Neuronal stem cell (in vitro differentiated cells): ENCODE data around the gene MEGF8.

ENCODE experiments used
- DNase-seq: peaks from one replicate; pipeline ENCODE4 v3.0.0-alpha.2; 2013; ENCODE audit warnings: low spot score
- H2AFZ ChIP-seq: one replicate; pipeline ENCODE4 v1.6.1; 2013; ENCODE audit warnings: mild to moderate bottlenecking, low read length, inconsistent platforms
- H2AK5ac ChIP-seq: 2 replicates; pipeline ENCODE4 v1.6.1; 2013; ENCODE audit warnings: low read depth, mild to moderate bottlenecking, inconsistent platforms, low read length, moderate library complexity, mixed read lengths
- H2BK120ac ChIP-seq: 2 replicates; pipeline ENCODE4 v1.6.1; 2013; ENCODE audit warnings: low read depth, mild to moderate bottlenecking, inconsistent platforms, low read length, moderate library complexity, mixed read lengths
- H2BK12ac ChIP-seq: one replicate; pipeline ENCODE4 v1.6.1; 2013; ENCODE audit warnings: low read length, inconsistent platforms
- H2BK15ac ChIP-seq: 2 replicates; pipeline ENCODE4 v1.6.1; 2013; ENCODE audit warnings: mild to moderate bottlenecking, low read length, inconsistent platforms, mixed read lengths
- H2BK5ac ChIP-seq: one replicate; pipeline ENCODE4 v1.6.1; 2013; ENCODE audit warnings: inconsistent platforms, mild to moderate bottlenecking, low read length, moderate library complexity
- H3K14ac ChIP-seq: one replicate; pipeline ENCODE4 v1.6.1; 2013; ENCODE audit warnings: low read length, inconsistent platforms
- H3K18ac ChIP-seq: 2 replicates; pipeline ENCODE4 v1.6.1; 2013; ENCODE audit warnings: low read length, inconsistent platforms
- H3K23ac ChIP-seq: 2 replicates; pipeline ENCODE4 v1.6.1; 2013; ENCODE audit warnings: low read depth, mild to moderate bottlenecking, mixed read lengths, low read length, inconsistent platforms; ENCODE audit not compliant: poor library complexity
- H3K27ac ChIP-seq: replicated peaks from 3 replicates; pipeline ENCODE4 v1.5.1; 2013; ENCODE audit warnings: low read length, inconsistent platforms
- H3K27me3 ChIP-seq, 3 experiments: 2 replicates each; pipeline ENCODE4 v1.6.1; 2013; ENCODE audit warnings: low read length in 3 of 3, mild to moderate bottlenecking in 2 of 3, inconsistent platforms in 1 of 3, low read depth in 1 of 3, mixed read lengths in 1 of 3, moderate library complexity in 1 of 3; ENCODE audit not compliant: control insufficient read depth in 3 of 3, insufficient read depth in 3 of 3
- H3K36me3 ChIP-seq, 2 donors: replicated peaks in 1 of 2; 2 replicates each; pipeline ENCODE4 v1.6.1; 2013; ENCODE audit warnings: low read length in 2 of 2; ENCODE audit not compliant: control insufficient read depth in 2 of 2, insufficient read depth in 2 of 2
- H3K4ac ChIP-seq: 2 replicates; pipeline ENCODE4 v1.6.1; 2013; ENCODE audit warnings: inconsistent platforms, mild to moderate bottlenecking, low read length, moderate library complexity
- H3K4me1 ChIP-seq, 2 donors: 1 replicate in 1 of 2; 2 replicates in 1 of 2; pipeline ENCODE4 v1.6.1; 2013; ENCODE audit warnings: low read length in 2 of 2, low read depth in 1 of 2; ENCODE audit not compliant: control insufficient read depth in 2 of 2, insufficient read depth in 1 of 2
- H3K4me2 ChIP-seq: one replicate; pipeline ENCODE4 v1.6.1; 2013; ENCODE audit warnings: mild to moderate bottlenecking, low read length, inconsistent platforms; ENCODE audit not compliant: insufficient read depth, poor library complexity, severe bottlenecking
- H3K4me3 ChIP-seq, 2 donors: 2 replicates each; pipeline ENCODE4 v1.5.1; 2013; ENCODE audit warnings: low read length in 2 of 2, mild to moderate bottlenecking in 2 of 2, inconsistent platforms in 1 of 2, moderate library complexity in 1 of 2
- H3K79me1 ChIP-seq: one replicate; pipeline ENCODE4 v1.6.1; 2013; ENCODE audit warnings: low read depth, mild to moderate bottlenecking, inconsistent platforms, low read length, moderate library complexity
- H3K9ac ChIP-seq: one replicate; pipeline ENCODE4 v1.6.1; 2013; ENCODE audit warnings: mild to moderate bottlenecking, low read depth, low read length, inconsistent platforms; ENCODE audit not compliant: poor library complexity
- H3K9me3 ChIP-seq, 2 donors: replicated peaks in 1 of 2; 2 replicates each; pipeline versions ENCODE3 to v1.6.1; 2013; ENCODE audit warnings: low read length in 2 of 2, mild to moderate bottlenecking in 2 of 2, inconsistent platforms in 1 of 2, low read depth in 1 of 2, mixed read lengths in 1 of 2, moderate library complexity in 1 of 2; ENCODE audit not compliant: control insufficient read depth in 2 of 2, insufficient read depth in 1 of 2
- H4K8ac ChIP-seq: one replicate; pipeline ENCODE4 v1.6.1; 2013; ENCODE audit warnings: low read depth, mild to moderate bottlenecking, inconsistent platforms, low read length, moderate library complexity
- H4K91ac ChIP-seq: one replicate; pipeline ENCODE4 v1.6.1; 2013; ENCODE audit warnings: low read length, low read depth, mild to moderate bottlenecking, inconsistent platforms; ENCODE audit not compliant: poor library complexity
- WGBS, 2 donors: extraction: QIAGEN DNeasy Blood & Tissue Kit; methylation state at CpG; one replicate each; pipeline ENCODE4 v1.1.7; 2013; ENCODE audit warnings: missing lambda C conversion rate in 2 of 2, mixed read lengths in 1 of 2; ENCODE audit not compliant: insufficient read length in 2 of 2, insufficient replicate concordance in 1 of 2; ENCODE audit errors: extremely low coverage in 2 of 2; 5-methylcytosine and 5-hydroxymethylcytosine counted together

MEGF8 gene

DNA sequence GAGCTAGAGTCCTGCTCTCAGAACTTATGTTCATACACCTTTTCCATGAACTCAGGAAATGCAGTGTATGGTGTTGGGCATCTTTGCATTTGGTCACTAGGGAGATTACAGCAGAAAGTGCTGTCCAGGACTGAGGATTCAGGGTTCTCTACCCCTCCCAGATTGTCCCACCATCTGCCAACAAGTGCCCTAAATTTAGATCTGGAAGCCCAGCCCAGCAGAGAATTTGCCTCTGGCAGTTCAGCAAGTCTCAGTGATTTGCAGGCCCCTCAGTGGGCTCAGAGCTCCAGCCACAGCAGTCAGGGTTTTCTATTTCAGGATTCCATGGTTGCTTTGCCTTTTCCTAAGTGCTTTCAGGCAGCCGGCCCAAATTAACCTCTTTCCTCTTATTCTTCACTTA lies 41.2 kb downstream of the MEGF8 start:
- H3K79me1 ChIP-seq: peaks cover 5% of the 10 kb centered on the region
- no peak overlapping the region for H3K4me2 ChIP-seq
- no peak overlapping the region for H2BK15ac ChIP-seq
- H2BK12ac ChIP-seq: no peak overlapping the region
- no peak overlapping the region for H2BK5ac ChIP-seq
- H3K4ac ChIP-seq: no peak overlapping the region
- H3K9ac ChIP-seq: no peak overlapping the region
- no peak overlapping the region for H3K23ac ChIP-seq
- peaks cover 3 to 11% of the 10 kb centered on the region in 2 donors for H3K9me3 ChIP-seq
- no peak overlapping the region for H2AK5ac ChIP-seq
- no peak overlapping the region for H3K4me3 ChIP-seq
- no peak overlapping the region for H3K27ac ChIP-seq
- peaks cover 24 to 66% of the 10 kb centered on the region in 2 donors for H3K36me3 ChIP-seq
- H3K18ac ChIP-seq: no peak overlapping the region
- H2BK120ac ChIP-seq: no peak overlapping the region
- H3K14ac ChIP-seq: no peak overlapping the region
- no CpG with 5 or more reads among the region's 1 CpG for WGBS, 2 donors
- H3K27me3 ChIP-seq: no peaks in the 10 kb centered on the region
- no peak overlapping the region for H2AFZ ChIP-seq
- no peak overlapping the region for H4K8ac ChIP-seq
- H3K4me1 ChIP-seq: peaks cover 8 to 9% of the 10 kb centered on the region in 2 donors
- no peak overlapping the region for H4K91ac ChIP-seq
- no peak for DNase-seq

- whole genome bisulfite sequencing, 2 donors: no CpG with 5 or more reads among the region's 4 CpGs
- no peak overlapping the region for H3K4ac ChIP-seq
- no peak overlapping the region for H4K8ac ChIP-seq
- H3K79me1 ChIP-seq: peaks cover 2% of the 10 kb centered on the region
- no peak overlapping the region for H2BK15ac ChIP-seq
- no peak overlapping the region for H2BK120ac ChIP-seq
- no peak overlapping the region for H2AFZ ChIP-seq
- DNase-seq: no peak
- H3K4me1 ChIP-seq: peaks cover 8 to 9% of the 10 kb centered on the region in 2 donors
- H2BK12ac ChIP-seq: no peak overlapping the region
- H3K18ac ChIP-seq: no peak overlapping the region
- no peak overlapping the region for H3K23ac ChIP-seq
- no peak overlapping the region for H2BK5ac ChIP-seq
- no peak overlapping the region for H3K4me3 ChIP-seq
- H4K91ac ChIP-seq: no peak overlapping the region
- no peak overlapping the region for H3K27ac ChIP-seq
- H3K4me2 ChIP-seq: no peak overlapping the region
- peak overlapping the region; percentile 71 for H3K14ac ChIP-seq
- H3K9me3 ChIP-seq: peaks cover 3 to 11% of the 10 kb centered on the region in 2 donors
- no peaks in the 10 kb centered on the region for H3K27me3 ChIP-seq
- H3K36me3 ChIP-seq: peaks cover 19 to 66% of the 10 kb centered on the region in 2 donors
- H3K9ac ChIP-seq: no peak overlapping the region
- no peak overlapping the region for H2AK5ac ChIP-seq
Measured at GRCh38 chr19:42367929-42368328, 42.5 kb downstream of the MEGF8 start.

GRCh38 chr19:42368360-42368759 lies 42.9 kb downstream of the MEGF8 start:
- Histone ChIP-seq H3K18ac (no peak overlapping the region), H2AFZ (no peak overlapping the region), H3K79me1 (peaks cover 2% of the 10 kb centered on the region), H3K27ac (no peak overlapping the region), H2BK120ac (no peak overlapping the region), H3K14ac (peak overlapping the region; percentile 71), H3K9me3 (peaks cover 3 to 9% of the 10 kb centered on the region in 2 donors), H3K4me1 (peaks cover 8 to 9% of the 10 kb centered on the region in 2 donors), H4K91ac (no peak overlapping the region), H4K8ac (no peak overlapping the region), H2BK15ac (no peak overlapping the region), H3K23ac (no peak overlapping the region), H3K36me3 (peaks cover 15 to 64% of the 10 kb centered on the region in 2 donors), H2BK5ac (no peak overlapping the region), H3K9ac (no peak overlapping the region), H3K4me3 (no peak overlapping the region), H3K4me2 (no peak overlapping the region), H3K27me3 (no peaks in the 10 kb centered on the region), H2AK5ac (no peak overlapping the region), H3K4ac (no peak overlapping the region), H2BK12ac (peak overlapping the region; percentile 22)
- WGBS, 2 donors: no CpG with 5 or more reads among the region's 11 CpGs
- DNase-seq: no peak

DNA sequence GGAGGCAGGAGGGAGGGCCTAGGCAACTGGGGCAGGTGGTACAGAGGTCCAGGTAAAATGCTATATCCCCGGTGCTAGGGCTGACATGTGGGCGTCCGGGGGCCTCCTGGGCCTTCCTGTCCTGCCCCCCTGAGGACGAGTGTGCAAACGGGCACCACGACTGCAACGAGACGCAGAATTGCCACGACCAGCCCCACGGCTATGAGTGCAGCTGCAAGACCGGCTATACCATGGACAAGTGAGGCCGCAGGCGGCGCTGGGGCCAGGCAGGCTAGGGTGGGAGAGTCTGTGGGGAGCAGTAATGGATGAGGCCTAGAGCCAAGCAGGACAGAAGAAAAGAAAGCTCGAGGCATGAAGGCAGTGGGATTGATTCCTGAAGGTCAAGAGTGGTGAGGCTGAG lies 43.3 kb downstream of the MEGF8 start:
- Histone ChIP-seq H2BK12ac (no peak overlapping the region), H3K4ac (no peak overlapping the region), H3K9me3 (peaks cover under 1 to 7% of the 10 kb centered on the region in 2 donors), H3K4me1 (peaks cover 8 to 9% of the 10 kb centered on the region in 2 donors), H3K9ac (no peak overlapping the region), H2BK120ac (no peak overlapping the region), H3K4me3 (no peak overlapping the region), H3K79me1 (peaks cover 2% of the 10 kb centered on the region), H3K36me3 (peaks cover 12 to 63% of the 10 kb centered on the region in 2 donors), H3K27me3 (no peaks in the 10 kb centered on the region), H3K27ac (no peak overlapping the region), H3K23ac (peak overlapping the region; percentile 65), H3K14ac (no peak overlapping the region), H3K18ac (no peak overlapping the region), H2AK5ac (no peak overlapping the region), H4K91ac (no peak overlapping the region), H2BK5ac (no peak overlapping the region), H2BK15ac (no peak overlapping the region), H2AFZ (no peak overlapping the region), H3K4me2 (no peak overlapping the region), H4K8ac (no peak overlapping the region)
- WGBS, 2 donors: no CpG with 5 or more reads among the region's 15 CpGs
- no peak for DNase-seq
